Stomach (tissue), 4 donors: Measurements from ENCODE around the gene TATDN2.

ENCODE experiments used
- CTCF ChIP-seq, 7 experiments: fragments of 450-650 bp in 4 of 7; fragments of 200-600 bp in 3 of 7; sonication (generic) in 3 of 7; IDR thresholded peaks; one replicate each; pipeline ENCODE4 v1.5.1; 2016 to 2019; ENCODE audit warnings: antibody characterized with exemption in 7 of 7, control low read depth in 2 of 7, mild to moderate bottlenecking in 1 of 7
- EP300 ChIP-seq: sonication (generic); formaldehyde crosslinking; IDR thresholded peaks from one replicate; pipeline ENCODE4 v1.6.1; 2017; ENCODE audit warnings: antibody characterized with exemption
- POLR2A ChIP-seq, 4 donors: fragments of 450-650 bp; IDR thresholded peaks; one replicate each; pipeline ENCODE4 v1.6.1; 2016; ENCODE audit warnings: antibody characterized with exemption in 4 of 4, control low read depth in 2 of 4, mild to moderate bottlenecking in 1 of 4, moderate library complexity in 1 of 4

DNA sequence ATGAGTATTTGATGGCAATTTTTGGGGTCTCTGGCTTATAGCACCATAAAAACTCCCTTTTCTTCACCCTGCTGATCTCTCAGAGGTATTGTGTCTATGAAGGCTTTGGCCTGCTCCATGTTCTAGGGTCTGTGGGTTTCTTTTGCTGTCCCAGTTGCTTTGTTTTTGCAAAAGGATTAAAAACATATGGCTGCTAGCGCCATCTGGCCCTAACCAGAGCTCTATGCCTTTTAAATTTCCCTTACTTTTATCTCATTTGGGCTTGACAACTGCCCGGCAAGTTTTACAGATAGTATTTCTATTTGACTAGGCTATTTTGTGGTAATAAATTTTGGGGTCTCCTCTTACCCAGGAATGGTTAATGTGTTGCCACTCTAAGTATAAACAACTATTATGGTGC lies 50.9 kb downstream of the TATDN2 start:
- TF ChIP-seq EP300 (no peak), CTCF (IDR thresholded peaks at IDR 0.05) (no peak), POLR2A (IDR thresholded peaks at IDR 0.05) (no peak)
